Sigmoid colon (tissue), 4 donors: ENCODE measurements around the gene PEX10.

Experiments
- CTCF ChIP-seq, 4 experiments: fragments of 450-650 bp in 3 of 4; fragments of 200-600 bp in 1 of 4; IDR thresholded peaks; one replicate each; pipeline ENCODE4 v1.5.1; 2016 to 2019; ENCODE audit warnings: antibody characterized with exemption in 4 of 4, mild to moderate bottlenecking in 3 of 4, moderate library complexity in 2 of 4
- POLR2AphosphoS5 ChIP-seq, 4 donors: sonication (generic); formaldehyde crosslinking; IDR thresholded peaks; one replicate each; pipeline ENCODE4 v1.6.1; 2017; ENCODE audit warnings: antibody characterized with exemption in 4 of 4

GRCh38 chr1:2426540-2426939 lies 14.2 kb upstream of the PEX10 start:
- TF ChIP-seq POLR2AphosphoS5 (IDR thresholded peaks at IDR 0.05) (no peak), CTCF (IDR thresholded peaks at IDR 0.05) (no peak)
